ENCODE results near the gene HNRNPLL. TPM values are rescaled to one million over a fixed set of nuclear protein-coding genes. Genes with fewer than 3 reads are reported as not detected.

HNRNPLL gene
- total and polyA plus RNA-seq, 2 of the 13 experiments (the other 11 are each of a cell fraction or from before 2014, with no cell fraction given): 49.4 to 103 TPM

DNA sequence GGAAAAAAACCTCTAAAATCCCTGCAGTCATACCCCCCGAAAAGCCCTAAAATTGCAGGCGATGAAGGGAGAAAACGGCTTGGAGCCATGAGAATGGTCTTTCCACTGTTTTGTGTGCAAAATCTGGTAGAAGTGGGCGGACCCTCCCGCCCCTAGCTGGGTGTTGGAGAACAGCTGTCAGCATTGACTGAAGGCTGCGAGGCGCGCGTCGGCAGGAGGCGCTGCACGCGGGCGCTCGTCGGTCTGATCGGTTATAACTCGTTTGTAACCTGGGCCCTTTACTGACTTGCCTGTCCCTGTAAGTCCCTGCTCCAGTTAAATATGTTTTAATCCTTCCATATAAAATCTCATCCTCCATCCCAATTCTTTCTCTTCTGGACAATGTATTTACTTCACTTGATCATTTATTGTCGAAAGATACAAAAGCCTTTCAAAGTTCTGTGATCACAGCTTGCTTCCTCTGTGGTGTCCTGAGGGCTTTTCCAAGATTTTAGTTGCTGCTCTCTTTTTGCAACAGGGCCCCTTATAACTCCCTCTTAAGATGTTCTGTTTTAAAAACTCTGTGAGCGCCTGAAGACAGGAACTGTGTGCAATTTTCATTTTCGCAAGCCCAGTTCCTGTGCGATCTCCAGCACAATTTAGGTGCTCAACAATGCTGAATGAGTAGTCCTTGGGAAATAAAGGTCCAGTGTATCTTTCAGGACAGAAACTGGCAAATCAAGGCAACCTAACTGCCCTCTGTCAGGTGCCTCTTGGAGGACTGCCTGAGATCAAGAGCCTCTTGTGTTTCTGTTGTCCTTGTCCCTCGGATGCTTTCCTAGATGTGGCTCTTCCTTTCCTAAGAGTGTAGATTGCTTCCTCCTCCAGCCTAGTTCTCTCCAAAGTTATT lies 918 bp upstream of the HNRNPLL start (continued):
- TF ChIP-seq SMYD3 (CRISPR knock-in tag; IDR thresholded peaks at IDR 0.05) (no peak), ZNF205 (CRISPR knock-in tag; IDR thresholded peaks at IDR 0.05) (peak; percentile 69; the same call in 1 of the 2 replicates), TAF15 (IDR thresholded peaks at IDR 0.05; ENCODE audit: low read depth, low read length, poor library complexity, severe bottlenecking) (no peak), ZNF251 (CRISPR knock-in tag; IDR thresholded peaks at IDR 0.05) (peak; percentile 68; the same call in 1 of the 2 replicates), THYN1 (CRISPR knock-in tag; IDR thresholded peaks at IDR 0.05; ENCODE audit: borderline replicate concordance, low read depth) (no peak), ZNF441 (CRISPR knock-in tag; IDR thresholded peaks at IDR 0.05; ENCODE audit: borderline replicate concordance) (no peak), ZNF878 (CRISPR knock-in tag; IDR thresholded peaks at IDR 0.05) (peak; percentile 12; the same call in 1 of the 2 replicates), ZNF761 (CRISPR knock-in tag; conservative IDR thresholded peaks at IDR 0.05) (peak; percentile 42), SP4 (CRISPR knock-in tag; IDR thresholded peaks at IDR 0.05) (no peak), ZNF484 (CRISPR knock-in tag; IDR thresholded peaks at IDR 0.05; ENCODE audit: borderline replicate concordance, low read depth) (peak; percentile 42; the same call in 1 of the 2 replicates), NPAS2 (CRISPR knock-in tag; IDR thresholded peaks at IDR 0.05; ENCODE audit: borderline replicate concordance) (no peak), ZMYM3 (CRISPR knock-in tag; IDR thresholded peaks at IDR 0.05) (peak; percentile 72; the same call in 1 of the 2 replicates), PITX1 (CRISPR knock-in tag; IDR thresholded peaks at IDR 0.05) (peak; percentile 64; the same call in 1 of the 2 replicates), BORCS8-MEF2B (CRISPR knock-in tag; IDR thresholded peaks at IDR 0.05) (peak; percentile 32; the same call in 1 of the 2 replicates), SMC3 (IDR thresholded peaks at IDR 0.05; ENCODE audit: low read length) (peak; percentile 73; the same call in 1 of the 2 replicates), ZNF34 (CRISPR knock-in tag; IDR thresholded peaks at IDR 0.05; ENCODE audit: borderline replicate concordance) (0 out of 2 replicates have a peak, but pooled peaks have one; percentile 23), FOXA1 (IDR thresholded peaks at IDR 0.05) (no peak), FOXA1 (CRISPR knock-in tag; IDR thresholded peaks at IDR 0.05) (peak; percentile 52), ZNF160 (CRISPR knock-in tag; IDR thresholded peaks at IDR 0.05) (peak; percentile 64; the same call in 1 of the 2 replicates), KAT8 (CRISPR knock-in tag; IDR thresholded peaks at IDR 0.05) (peak; percentile 19; the same call in 1 of the 2 replicates), SP140L (CRISPR knock-in tag; IDR thresholded peaks at IDR 0.05; ENCODE audit: borderline replicate concordance) (0 out of 2 replicates have a peak, but pooled peaks have one; percentile 49)
- TF ChIP-seq, protein P1, sequence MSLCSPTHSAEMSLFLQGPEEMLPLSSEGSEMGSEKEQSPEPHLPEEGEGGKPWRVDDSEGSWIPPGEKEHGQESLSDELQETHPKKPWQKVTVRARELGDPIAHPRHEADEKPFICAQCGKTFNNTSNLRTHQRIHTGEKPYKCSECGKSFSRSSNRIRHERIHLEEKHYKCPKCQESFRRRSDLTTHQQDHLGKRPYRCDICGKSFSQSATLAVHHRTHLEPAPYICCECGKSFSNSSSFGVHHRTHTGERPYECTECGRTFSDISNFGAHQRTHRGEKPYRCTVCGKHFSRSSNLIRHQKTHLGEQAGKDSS (CRISPR knock-in tag; IDR thresholded peaks at IDR 0.05; ENCODE audit: borderline replicate concordance, low read depth): peak; percentile 70; the same call in 1 of the 2 replicates
- TF ChIP-seq, protein P2, sequence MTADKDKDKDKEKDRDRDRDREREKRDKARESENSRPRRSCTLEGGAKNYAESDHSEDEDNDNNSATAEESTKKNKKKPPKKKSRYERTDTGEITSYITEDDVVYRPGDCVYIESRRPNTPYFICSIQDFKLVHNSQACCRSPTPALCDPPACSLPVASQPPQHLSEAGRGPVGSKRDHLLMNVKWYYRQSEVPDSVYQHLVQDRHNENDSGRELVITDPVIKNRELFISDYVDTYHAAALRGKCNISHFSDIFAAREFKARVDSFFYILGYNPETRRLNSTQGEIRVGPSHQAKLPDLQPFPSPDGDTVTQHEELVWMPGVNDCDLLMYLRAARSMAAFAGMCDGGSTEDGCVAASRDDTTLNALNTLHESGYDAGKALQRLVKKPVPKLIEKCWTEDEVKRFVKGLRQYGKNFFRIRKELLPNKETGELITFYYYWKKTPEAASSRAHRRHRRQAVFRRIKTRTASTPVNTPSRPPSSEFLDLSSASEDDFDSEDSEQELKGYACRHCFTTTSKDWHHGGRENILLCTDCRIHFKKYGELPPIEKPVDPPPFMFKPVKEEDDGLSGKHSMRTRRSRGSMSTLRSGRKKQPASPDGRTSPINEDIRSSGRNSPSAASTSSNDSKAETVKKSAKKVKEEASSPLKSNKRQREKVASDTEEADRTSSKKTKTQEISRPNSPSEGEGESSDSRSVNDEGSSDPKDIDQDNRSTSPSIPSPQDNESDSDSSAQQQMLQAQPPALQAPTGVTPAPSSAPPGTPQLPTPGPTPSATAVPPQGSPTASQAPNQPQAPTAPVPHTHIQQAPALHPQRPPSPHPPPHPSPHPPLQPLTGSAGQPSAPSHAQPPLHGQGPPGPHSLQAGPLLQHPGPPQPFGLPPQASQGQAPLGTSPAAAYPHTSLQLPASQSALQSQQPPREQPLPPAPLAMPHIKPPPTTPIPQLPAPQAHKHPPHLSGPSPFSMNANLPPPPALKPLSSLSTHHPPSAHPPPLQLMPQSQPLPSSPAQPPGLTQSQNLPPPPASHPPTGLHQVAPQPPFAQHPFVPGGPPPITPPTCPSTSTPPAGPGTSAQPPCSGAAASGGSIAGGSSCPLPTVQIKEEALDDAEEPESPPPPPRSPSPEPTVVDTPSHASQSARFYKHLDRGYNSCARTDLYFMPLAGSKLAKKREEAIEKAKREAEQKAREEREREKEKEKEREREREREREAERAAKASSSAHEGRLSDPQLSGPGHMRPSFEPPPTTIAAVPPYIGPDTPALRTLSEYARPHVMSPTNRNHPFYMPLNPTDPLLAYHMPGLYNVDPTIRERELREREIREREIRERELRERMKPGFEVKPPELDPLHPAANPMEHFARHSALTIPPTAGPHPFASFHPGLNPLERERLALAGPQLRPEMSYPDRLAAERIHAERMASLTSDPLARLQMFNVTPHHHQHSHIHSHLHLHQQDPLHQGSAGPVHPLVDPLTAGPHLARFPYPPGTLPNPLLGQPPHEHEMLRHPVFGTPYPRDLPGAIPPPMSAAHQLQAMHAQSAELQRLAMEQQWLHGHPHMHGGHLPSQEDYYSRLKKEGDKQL (CRISPR knock-in tag; IDR thresholded peaks at IDR 0.05; ENCODE audit: low read depth): 0 out of 2 replicates have a peak, but pooled peaks have one; percentile 32
